Stimulated activated CD4-positive, alpha-beta T cell treated with anti-CD3 and anti-CD28 coated beads, Interleukin-4, amount 100 ng/mL, for 4 hours (primary cell): ENCODE results near the gene CNNM3.

Experiments
- DNase-seq, 2 experiments: peaks; one replicate each; pipeline ENCODE4 v3.0.0-alpha.2; 2020

CNNM3 gene

DNA sequence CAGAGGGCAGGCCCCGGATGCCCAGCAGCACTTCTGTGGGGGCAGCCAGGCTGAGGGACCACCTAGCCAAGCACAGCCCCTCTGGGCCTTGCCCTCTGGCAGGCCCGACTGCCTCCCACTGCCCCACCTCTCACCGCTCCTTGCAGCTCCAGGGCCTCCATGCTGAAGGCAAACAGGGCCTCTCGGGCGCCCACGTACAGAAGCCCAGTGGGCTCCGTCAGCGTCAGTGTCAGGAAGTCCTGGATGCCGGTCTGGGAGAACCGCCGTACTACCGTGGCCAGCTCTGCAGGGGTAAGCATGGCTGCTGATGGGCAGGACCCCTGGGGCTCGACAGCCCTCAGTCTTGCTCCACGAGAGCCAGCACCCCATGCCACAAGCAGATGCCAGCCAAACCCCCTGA is 50.1 kb downstream of the CNNM3 start:
- no peak for DNase-seq

DNA sequence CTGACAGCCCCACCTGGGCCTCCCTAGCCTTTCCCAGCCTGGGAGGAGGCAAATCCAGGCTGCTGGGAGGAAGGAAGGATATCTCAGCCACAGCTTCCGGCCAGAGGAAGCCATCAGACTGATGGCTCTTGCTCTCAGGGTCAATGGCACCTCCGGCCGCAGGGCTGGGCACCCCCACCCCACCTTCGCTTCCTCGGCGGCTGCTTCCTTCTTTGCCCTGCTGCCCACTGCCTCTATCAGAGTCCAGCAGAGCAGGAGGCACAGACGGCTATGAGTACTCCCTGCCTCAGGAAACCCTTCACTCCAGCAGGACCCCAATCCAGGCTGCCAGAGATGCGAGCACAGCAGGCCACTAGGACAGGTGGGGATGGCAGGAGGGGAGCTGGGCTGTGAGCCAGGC is 50.5 kb downstream of the CNNM3 start:
- no peak for DNase-seq

DNA sequence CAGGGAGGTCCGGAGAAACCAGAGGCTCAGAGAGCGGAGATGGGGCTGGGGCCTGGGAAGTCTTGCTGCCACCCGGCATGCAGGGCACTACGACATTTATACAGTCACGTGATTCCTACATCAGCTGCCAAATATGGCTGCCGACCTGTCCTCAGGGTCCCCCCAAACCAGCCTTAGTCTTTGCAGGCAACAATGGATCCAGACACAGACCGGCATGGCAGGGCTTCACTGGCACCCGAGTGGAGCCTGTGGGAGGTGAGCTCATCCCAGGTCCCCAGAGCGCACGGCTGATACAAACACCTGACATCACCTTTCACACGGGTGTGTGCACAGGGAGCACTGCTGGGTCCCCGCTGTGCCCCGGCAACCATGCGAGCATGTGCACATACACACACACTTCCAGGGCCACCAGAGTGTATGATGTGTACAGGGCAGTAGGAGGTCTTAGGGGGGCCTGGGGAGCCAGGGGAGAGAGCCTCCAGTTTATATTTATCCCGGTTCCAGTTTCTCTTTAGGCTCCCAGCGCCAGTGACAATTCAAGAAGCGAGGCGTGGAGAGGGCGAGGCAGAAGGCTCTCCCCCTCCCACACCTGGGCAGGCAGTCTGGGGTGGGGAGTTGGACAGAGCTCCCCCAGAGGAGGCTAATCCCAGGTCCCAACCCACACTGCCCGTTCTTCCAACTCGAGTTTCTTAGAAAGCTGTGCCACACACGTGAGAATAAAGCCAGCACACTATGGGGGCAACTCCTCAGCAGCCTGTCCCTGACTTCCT is 51.1 kb downstream of the CNNM3 start:
- DNase-seq = no peak

DNA sequence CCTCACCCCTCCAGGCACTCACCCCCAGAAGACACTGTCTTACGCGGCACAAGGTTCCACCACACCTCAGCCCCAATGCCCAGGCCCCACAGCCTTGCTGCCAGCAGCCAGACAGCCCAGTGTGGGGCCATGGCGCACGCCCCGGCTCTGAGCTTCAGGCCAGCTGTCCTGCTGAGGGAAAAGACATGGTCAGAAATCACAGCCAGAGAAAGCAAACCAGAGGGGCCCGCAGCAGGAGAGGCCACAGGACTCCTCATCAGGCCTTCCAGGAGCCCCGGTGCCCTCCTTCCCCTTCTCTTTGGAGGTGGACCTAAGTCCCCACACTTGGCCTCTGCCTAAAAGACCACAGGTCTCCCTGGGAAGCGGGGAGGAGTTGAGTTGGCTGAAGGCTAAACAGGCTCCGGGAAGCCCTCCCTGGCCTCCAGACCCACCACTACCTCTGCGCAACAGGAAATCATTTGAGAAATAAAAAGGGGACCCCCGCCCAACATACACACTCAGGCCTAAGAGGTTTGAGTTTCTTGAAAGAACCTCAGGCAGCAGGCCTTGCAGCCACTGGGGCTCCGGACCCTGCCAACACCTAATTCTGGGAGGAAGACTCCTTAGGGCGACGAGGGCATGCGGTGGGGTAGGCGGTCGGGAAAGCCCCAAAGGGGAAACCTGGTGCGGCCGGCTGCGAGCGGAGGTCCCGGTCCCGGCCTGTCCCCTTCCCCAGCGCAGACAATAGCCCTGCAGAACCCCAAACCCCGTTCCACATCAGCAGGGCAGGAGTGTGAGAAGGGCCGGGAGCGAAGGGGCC is 51.9 kb downstream of the CNNM3 start:
- no peak for DNase-seq

DNA sequence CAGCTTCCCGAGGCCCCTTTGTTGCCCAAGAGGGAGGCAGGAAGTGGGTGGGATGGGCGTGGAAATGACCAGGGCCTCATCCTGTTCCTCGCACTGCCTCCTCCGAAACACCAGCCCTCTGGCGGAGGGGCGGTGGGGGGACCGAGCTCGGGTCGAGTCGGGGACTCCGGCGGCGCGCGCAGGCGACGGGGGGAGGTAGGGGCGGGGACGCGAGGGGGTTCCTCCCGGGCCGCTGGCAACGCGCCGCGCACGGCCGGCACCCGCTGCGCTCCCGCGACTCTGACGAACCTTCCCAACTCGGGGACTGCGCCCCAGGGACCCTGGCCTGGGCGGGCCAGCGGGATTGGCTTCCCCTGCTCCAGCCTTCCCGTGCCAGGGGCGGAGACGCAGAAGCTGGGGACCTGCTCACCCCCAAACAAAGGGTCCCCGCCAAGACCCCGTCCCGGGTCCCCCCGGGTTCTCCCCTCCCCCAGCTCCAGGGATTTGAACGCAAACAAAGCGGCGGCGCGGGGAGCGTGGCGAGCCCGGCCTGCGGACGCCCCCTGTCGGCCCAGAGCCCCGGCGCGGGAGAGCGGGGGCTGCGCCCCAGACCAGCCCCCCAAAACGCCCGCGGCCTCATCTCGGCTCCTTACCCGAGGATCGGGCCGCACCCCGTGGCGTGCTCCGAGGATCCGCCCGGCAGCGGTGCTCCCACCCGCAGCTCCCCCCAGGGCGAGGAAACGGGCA is 52.6 kb downstream of the CNNM3 start:
- peak; percentile 30 to 53 for DNase-seq

DNA sequence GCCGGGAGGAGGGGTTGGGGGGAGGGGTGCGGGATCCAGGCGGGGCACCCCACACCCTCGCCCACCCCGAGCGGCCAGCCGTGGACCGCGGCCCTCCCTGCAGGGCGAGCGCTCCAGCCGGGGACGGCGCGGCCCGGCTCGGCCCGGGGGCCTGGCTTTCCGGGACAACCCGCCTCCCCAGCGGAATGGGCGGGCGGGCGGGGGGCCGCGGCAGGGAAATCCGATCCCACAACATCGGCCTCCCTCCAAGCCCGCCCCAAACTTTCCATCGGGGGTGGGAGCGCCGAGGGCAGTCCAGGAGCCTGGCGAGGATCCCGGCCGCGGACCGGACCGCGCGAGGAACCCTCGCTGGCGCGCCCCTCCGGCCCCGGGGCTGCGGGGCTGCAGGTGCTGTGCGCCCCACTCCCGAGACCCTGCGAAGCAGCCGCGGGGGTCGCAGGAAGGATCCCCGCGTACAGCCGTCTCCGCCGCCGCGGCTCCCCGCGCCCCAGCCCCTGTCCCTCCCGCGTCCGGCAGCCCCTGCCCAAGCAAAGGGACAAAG is 53.3 kb downstream of the CNNM3 start:
- no peak for DNase-seq

DNA sequence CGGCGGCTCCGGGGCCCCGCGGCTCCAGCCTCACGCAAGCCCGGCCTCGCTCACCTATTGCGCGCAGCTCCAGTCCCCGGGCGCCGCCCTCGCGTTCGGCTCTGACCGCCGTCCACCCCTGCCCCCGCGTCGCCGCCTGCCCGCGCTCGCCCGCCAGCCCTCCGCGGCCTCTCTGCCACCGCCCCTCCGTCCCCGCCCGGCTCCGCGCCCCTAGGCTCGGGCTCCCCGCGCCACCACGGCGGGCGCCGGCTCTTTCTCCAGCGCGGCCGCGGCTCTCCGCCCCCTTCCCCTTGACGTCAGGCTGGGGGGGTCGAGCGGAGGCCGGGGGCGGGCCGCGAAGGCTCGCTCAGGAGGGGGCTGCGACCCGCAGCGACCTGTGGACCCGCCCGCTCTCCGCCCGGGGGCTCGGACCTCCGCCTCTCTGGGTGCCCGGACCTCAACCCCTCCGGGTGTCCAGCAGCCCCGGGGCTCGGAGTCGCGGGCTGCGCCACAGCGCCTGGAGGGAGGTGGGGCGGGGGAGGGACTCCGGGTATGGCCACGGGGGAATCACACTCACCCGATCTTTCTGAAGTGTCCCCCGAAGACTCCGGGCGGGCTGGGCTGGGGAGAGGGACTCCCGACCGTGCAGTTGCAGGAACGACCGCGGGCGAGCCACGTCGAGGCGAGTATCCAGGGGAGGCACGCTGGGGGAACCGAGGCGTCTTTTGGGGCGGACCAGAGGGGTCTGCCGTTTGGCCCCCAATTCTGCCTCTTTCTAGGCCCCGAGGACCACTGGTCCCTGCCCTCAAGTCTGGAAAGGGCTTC is 54.0 kb downstream of the CNNM3 start, which contains the start of gene SEMA4C:
Gene SEMA4C, minus strand, starts transcription at position 259 of the 804 bp plus-strand sequence. CDS start 2,194 bp downstream, outside the sequence.
- DNase-seq = peak; percentile 45 to 60

DNA sequence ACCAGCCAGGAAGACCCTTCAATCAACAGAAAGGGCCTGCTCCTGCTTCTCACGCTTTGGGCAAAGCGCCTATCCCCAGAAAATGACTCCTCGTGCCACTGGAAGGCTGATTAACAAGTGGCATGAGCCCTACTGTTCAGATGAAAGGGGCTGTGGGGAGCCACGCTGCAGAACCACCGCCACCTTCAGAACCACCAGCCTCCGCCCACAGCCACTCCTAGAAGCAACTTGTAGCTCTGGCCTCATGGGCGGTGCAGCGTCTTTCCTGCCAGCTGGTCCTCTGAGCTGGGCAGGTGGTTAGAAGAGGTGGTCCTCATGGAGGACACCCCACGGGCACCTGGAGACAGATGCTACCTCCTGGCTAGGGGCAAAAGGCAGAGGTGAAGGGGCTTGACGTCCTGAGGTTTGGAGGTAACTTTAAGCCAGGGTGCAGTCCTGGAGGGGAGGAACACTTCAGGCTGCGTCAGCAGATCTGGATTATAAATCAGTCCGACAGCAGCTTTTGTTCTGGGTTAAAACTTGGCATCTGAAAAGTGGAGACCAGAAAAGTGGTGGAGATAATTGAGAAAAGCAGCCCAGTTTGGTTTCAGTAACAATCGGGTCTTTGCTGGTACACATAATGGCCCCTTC is 54.7 kb downstream of the CNNM3 start:
- peak; percentile 38 to 63 for DNase-seq

DNA sequence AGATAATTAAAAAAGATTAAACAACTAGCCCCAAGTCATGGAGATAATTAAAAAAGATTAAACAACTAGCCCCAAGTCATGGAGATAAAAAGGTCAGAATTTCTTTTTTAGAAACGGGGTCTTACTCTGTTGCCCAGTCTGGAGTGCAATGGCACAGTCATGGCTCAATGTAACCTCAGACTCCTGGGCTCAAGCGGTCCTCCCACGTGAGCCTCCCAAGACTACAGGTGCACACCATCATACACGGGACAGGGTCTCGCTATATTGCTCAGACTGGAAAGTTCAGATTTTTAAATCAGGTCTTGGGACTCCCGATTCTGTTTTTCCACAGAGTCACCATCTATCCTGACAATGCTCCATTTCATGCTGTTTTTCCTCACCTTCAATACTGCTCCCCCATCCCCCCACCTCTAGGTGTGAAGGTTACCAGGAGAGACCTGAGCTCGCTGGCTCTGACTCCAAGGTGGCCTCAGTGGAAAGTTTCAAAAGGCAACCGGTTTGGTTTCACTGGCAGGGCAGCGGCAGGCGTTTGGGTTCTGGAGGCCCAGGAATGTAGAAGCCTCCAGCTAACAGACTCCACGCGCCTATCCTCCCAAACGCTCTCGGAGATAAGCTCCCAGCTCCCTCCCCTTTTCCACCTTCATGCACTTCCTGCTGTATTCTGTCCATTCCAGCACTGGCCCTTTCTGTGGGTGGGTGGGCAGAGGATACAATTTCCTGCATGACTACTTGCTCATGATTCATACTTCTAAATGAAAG is 56.7 kb downstream of the CNNM3 start:
- DNase-seq = no peak

DNA sequence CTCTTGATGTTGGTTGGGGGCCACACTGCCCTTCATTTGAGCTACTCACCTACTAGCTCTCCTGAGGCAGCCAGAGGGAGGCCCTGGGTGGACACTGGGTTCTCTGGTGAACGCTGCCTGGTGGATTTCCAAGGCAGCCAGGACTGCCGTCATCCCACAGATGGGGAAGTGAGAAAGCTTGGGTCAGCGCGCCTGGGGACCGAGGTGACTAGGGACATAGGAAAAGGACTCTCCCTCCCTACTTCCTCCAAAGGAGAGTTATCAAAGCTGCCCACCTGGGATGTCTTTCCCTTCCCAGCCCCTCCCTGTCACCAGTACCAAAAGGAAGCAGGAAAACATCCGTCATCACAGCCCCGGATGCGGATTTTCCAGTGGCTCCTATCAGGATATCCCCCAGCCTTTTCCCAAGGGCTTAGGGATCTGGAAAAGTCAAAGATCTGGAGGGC is 57.6 kb downstream of the CNNM3 start:
- no peak for DNase-seq

DNA sequence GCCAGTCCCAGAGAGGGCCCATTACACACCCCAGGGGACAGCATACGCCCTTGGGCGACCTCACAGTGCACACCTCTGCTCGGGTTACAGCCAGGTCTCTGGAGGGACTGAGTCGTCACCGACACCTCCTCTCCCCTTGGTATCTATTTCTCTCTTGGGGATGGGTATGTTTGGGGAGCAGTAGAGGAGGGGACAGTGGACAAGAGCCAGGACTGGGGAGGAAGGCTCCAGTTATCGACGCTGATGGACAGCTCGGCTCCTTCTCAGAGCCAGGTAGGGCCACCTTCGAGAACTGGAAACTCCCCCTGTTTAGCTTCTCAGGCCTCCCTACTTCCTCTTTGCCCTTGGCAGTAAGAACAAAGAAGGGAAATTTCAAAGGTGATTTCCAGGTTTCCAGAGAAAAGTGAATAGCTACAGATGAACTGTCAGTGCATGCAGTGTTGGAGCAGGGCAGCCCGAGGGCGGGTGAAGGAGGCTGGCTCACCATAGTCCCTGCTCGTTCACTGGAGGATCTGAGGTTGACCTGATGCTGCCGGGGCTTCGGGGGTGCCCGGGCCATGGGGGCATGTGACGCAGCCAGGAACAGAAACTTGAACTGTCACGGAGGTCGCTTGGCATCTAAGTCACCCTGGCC is 58.2 kb downstream of the CNNM3 start:
- no peak for DNase-seq

DNA sequence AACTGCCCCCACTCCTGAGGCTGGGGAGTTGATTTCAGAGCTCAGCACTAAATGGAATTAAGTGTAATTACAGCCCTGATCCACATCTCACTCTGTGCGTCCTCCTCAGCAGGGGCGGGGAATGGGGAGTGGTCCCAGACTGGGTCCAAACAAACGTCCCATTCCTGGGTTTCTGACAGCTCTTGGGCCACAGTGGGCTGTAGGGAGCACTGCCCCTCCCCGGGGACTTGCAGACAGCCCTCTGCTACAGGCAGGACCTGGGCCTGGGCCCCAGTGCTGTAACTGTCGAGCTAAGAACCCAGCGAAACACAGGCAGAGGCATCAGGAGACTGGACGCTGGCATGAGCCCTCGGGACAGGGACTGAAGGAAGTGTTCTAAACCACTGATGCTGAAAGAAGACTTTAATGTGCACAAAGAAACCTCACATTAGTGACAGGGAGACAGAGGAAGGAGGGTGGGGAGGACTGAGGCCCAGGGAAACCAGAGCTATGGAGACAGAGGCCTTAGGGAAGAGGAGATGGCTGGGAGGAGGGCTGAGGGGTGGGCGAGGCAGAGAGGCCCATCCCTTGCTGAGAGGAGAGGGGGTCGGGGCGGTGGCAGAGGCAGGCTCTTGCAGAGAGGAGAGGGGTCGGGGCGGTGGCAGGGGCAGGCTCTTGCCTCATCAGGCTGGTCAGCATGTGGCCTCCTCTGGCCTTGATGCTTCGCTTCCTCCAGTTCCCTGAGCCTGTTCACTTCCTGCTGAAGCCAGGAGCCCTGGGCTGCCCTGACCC is 59.6 kb downstream of the CNNM3 start:
- DNase-seq = no peak

DNA sequence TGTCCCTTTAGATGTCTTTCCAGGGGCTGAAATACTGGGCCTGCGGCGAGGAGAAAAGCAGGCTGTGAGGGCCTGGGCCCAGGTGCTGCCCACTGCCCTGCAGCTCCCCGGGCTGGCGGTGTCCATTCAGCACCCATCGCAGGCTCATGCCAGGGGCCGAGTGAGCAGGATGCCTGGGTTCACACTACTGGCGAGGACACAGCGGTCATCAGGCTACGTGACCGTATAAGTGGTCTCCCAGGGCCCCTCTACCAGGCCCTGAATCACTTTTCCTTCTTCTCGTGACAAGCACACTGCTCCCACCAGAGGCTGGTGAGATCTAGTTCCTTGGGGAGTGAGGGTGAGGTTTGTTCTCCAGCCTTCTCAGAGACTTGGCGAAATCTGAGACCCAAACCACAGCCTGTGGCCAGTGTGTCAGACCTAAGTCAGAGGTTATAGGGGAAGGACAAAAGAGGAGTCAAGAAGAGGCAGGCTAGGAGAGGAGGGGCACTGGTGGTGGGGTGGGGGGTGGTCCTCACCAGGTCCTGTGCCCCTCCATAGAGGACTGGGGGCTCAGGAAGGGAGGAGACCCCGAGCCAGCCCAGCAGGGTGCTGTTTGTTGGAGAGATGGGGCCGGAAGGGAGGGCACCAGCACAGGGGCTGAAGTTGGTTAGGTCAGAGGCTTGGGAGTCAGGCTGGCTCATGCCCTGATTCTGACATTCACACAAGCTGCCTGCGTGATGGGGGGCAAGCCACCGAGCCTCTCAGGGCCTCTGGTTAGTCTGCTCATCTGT is 60.4 kb downstream of the CNNM3 start:
- DNase-seq = no peak

DNA sequence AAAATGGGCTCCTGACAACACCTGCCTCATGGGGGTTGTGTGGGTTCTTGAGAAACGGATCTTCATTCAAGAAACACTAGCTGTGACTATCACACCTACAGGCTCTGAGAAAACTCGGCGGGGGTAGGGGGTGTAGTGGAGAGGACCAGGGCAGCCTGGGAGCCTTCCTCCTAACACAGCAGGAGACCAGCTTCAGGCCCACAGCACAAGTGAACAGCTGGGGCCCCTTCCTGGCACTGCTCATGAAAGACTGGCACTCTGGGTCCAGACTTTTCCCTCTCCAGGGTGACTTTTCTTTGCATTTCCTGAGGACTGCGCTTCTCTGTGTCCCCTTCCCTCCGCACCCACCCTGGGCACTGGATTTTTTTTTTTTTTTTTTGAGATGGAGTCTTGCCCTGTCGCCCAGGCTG is 61.0 kb downstream of the CNNM3 start:
- no peak for DNase-seq

DNA sequence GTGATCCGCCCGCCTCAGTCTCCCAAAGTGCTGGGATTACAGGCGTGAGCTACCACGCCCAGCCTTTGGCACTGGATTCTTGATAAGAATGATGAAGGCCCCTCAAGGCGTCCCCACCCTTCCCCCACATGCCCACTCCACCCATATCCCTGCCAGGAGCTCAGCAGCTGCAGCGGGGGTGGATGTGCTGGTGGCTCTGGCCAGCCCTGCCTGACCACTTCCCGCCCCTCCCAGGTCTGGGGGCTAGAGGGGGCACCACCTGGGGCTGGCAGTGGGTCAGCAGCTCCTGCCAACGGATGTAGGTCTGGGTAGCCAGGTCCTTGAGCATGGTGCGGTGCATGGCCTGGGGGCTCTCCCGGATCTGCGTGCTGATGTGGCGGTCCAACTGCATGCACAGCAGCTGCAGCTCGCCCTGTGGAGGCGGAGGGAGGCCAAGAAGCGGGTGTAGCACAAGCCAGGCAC is 61.6 kb downstream of the CNNM3 start:
- no peak for DNase-seq

DNA sequence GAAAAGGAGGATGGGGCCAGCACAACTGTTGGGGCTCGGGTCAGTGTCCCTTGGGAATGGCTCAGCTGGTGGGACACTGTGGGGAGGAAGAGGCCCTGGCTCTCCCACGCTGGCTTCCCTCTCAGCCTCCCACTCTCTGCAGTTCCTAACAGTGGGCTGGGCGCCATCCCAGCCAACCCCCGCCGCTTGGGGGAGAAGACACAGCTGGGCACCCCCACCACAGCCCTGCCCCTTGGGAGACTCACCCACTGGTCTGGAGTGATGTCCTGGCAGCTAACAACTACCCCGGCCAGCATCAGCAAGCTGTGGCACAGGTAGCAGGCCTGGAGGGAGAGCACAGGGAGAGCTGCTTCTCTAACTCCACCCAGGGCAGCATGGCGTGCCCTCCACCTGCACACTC is 62.1 kb downstream of the CNNM3 start:
- DNase-seq = no peak

DNA sequence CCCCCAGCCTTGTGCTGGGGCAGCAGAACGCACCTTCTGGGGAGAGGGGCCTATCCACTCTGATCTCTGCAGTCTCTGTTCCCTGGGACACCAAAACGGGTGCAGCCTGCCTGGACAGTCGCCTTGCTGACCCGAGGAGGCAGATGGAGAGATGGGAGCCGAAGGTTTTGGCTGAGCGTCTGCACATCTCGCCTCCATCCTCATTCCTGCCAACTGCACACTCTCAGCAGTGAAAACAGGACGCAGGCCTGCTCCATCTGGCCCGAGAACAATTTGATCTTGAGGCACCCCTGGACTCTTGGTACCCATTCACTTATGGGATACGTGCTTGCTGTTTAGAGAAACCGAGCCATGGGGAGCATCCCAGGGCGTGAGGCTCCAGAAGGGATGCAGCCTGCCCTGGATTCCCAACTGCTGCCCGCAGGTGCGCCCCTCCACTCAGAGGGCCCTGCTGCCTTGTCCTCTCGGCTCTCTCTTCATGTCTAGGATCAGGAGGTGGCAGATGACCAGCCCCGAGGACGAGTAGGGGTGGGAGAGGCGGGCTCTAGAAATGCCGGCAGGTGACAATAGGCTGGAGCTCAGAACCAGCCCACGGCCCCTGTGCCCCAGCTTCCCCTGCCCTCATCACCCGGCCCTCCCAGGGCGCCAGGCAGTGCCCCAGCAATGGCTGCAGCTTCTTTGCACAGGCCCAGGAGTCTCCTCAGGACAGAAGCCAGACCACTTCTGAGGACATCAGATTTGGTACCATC is 62.9 kb downstream of the CNNM3 start:
- DNase-seq = no peak

DNA sequence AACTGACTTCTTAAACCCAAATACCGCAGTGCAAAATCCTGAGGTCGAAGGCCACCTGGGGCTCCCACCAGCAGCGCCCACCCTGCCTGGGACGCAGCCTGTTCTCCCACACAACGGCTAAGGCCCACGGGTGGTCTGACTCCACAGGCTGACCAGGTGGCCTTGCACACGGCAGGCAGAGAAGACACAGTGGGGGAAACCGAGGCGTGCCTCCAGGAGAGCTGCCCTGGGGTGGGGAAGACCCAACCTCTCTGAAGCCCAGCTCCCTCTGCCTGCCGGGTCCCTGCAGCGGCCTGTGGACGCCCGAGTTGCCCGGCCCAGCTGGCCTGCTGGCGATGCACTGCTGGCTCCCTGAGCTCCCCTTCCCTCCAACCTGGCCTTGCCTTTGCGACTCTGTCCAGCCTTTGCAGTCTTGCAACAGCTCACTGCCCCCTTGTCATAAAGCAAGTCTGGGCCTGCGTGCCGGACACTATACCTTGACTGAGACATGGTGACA is 63.5 kb downstream of the CNNM3 start:
- DNase-seq = no peak
